Lung (tissue), 12 donors: ENCODE data around the gene GNG12. TPM values are rescaled to one million over a fixed set of nuclear protein-coding genes. Genes with fewer than 3 reads are reported as not detected.

ENCODE experiments used
- ATAC-seq: fragments of 200-7000 bp; cut with Tn5 transposase; one replicate; pipeline ENCODE4 v1.9.1; 2020; ENCODE audit warnings: moderate number of reproducible peaks; ENCODE audit not compliant: insufficient read depth, low FRiP score
- DNase-seq, 3 donors: peaks; one replicate each; pipeline ENCODE4 v3.0.0-alpha.2; 2013 to 2017
- H3K27ac ChIP-seq, 2 donors: one replicate each; pipeline ENCODE4 v1.5.1; 2013; ENCODE audit warnings: mild to moderate bottlenecking in 2 of 2, moderate library complexity in 2 of 2, control low read depth in 1 of 2, inconsistent platforms in 1 of 2, low read depth in 1 of 2, low read length in 1 of 2
- H3K27me3 ChIP-seq, 3 donors: one replicate each; pipeline ENCODE4 v1.5.1; 2013; ENCODE audit warnings: low read length in 2 of 3; ENCODE audit not compliant: control insufficient read depth in 3 of 3, insufficient read depth in 3 of 3
- H3K36me3 ChIP-seq, 4 donors: one replicate each; pipeline ENCODE4 v1.5.1; 2013; ENCODE audit warnings: low read length in 4 of 4, mild to moderate bottlenecking in 1 of 4, moderate library complexity in 1 of 4; ENCODE audit not compliant: control insufficient read depth in 4 of 4, insufficient read depth in 4 of 4
- H3K4me1 ChIP-seq, 5 donors: one replicate each; pipeline ENCODE4 v1.5.1; 2013; ENCODE audit warnings: low read length in 5 of 5, mild to moderate bottlenecking in 2 of 5, moderate library complexity in 1 of 5; ENCODE audit not compliant: control insufficient read depth in 5 of 5, insufficient read depth in 5 of 5
- H3K4me3 ChIP-seq: one replicate; pipeline ENCODE4 v1.5.1; 2013; ENCODE audit warnings: mild to moderate bottlenecking, control low read depth, moderate library complexity
- H3K9ac ChIP-seq, 2 donors: one replicate each; pipeline ENCODE4 v1.5.1; 2013; ENCODE audit warnings: low read length in 2 of 2, control low read depth in 1 of 2; ENCODE audit not compliant: insufficient read depth in 1 of 2
- H3K9me3 ChIP-seq, 4 donors: one replicate each; pipeline ENCODE4 v1.5.1; 2013; ENCODE audit warnings: low read length in 3 of 4, mild to moderate bottlenecking in 1 of 4, moderate library complexity in 1 of 4; ENCODE audit not compliant: control insufficient read depth in 4 of 4, insufficient read depth in 3 of 4
- CTCF ChIP-seq: IDR thresholded peaks from 2 replicates; pipeline ENCODE4 v1.5.1; 2012; ENCODE audit warnings: mild to moderate bottlenecking; ENCODE audit errors: control extremely low read depth, extremely low read depth
- WGBS, 2 donors: extraction: QIAGEN DNeasy Blood & Tissue Kit; methylation state at CpG; one replicate each; pipeline ENCODE4 v1.1.7; 2013; 5-methylcytosine and 5-hydroxymethylcytosine counted together
- polyA plus RNA-seq, 2 donors: library from polyadenylated mRNA; stranded (reverse); fragments of 200-250 nt; gene quantifications; one replicate each; pipeline ENCODE4 v1.2.1, GENCODE V29; 2013
- total RNA-seq, 2 donors: library from RNA; depleted of rRNA in 1 of 2; stranded (reverse); fragments of >200 nt in 1 of 2; gene quantifications; one replicate each; pipeline ENCODE4 v1.2.1, GENCODE V29; 2014 to 2021
- donor health status: control.
- donor health status: control.
- donor health status: Bipolar disorder and iron deficiency.
- donor health status: healthy.
- donor health status: DM: yes; HTN: yes; CAD: no.

The GNG12 gene
- total and polyA plus RNA-seq, 4 donors, result 14.0 to 68.4 (median 32.1) TPM

- Histone ChIP-seq H3K36me3 (no peaks in the 10 kb centered on the region), H3K27me3 (no peaks in the 10 kb centered on the region), H3K4me3 (no peak overlapping the region), H3K9me3 (peaks cover 0 to 2% (median 0%) of the 10 kb centered on the region in 4 donors), H3K4me1 (peaks cover 7 to 26% (median 17%) of the 10 kb centered on the region in 5 donors), H3K9ac (no peak overlapping the region), H3K27ac (no peak overlapping the region)
- 67 to 75% methylated on average over 1 of the region's 1 CpG for WGBS, 2 donors
- DNase-seq (no peak), ATAC-seq (no peak)
- no peak for TF ChIP-seq CTCF
These were observed 82.6 kb downstream of the GNG12 start for GRCh38 chr1:67750691-67751054.

- H3K36me3 ChIP-seq, result no peaks in the 10 kb centered on the region
- DNase-seq (peak in 1 of 3 donors; percentile 59), ATAC-seq (peak; percentile 65)
- H3K27ac ChIP-seq, result peak overlapping the region; percentile 26 to 90
- no peaks in the 10 kb centered on the region for H3K27me3 ChIP-seq
- no peak for TF ChIP-seq CTCF
- H3K9me3 ChIP-seq, result peaks cover 0 to 2% (median 0%) of the 10 kb centered on the region in 4 donors
- 45 to 51% methylated on average over 8 of the region's 8 CpGs for WGBS, 2 donors
- H3K4me3 ChIP-seq, result no peak overlapping the region
- no peak overlapping the region for H3K9ac ChIP-seq
- peaks cover 7 to 26% (median 17%) of the 10 kb centered on the region in 5 donors for H3K4me1 ChIP-seq
These were observed 83.2 kb downstream of the GNG12 start for GRCh38 chr1:67749844-67750690.

GRCh38 chr1:67749263-67749843 lies 83.9 kb downstream of the GNG12 start:
- H3K4me3 ChIP-seq, result no peak overlapping the region
- peaks cover 7 to 26% (median 10%) of the 10 kb centered on the region in 5 donors for H3K4me1 ChIP-seq
- H3K9ac ChIP-seq, result no peak overlapping the region
- WGBS, 2 donors, result 59 to 73% methylated on average over 5 of the region's 5 CpGs
- ATAC-seq (no peak), DNase-seq (no peak)
- H3K9me3 ChIP-seq, result peaks cover 0 to 2% (median 0%) of the 10 kb centered on the region in 4 donors
- TF ChIP-seq CTCF, result no peak
- no peaks in the 10 kb centered on the region for H3K36me3 ChIP-seq
- H3K27ac ChIP-seq, result peak overlapping the region; percentile 47 to 90
- H3K27me3 ChIP-seq, result no peaks in the 10 kb centered on the region
